HL-60/S4 (cell line): Measurements from ENCODE around the gene TNS3.

Experiments used
- in situ Hi-C: fragments of 300-500 bp; cut with MboI; formaldehyde crosslinking; loops from 2 replicates; pipeline ENCODE4 v1.14.3; 2022; ENCODE audit warnings: low sequenced_read_pairs

The TNS3 gene

DNA sequence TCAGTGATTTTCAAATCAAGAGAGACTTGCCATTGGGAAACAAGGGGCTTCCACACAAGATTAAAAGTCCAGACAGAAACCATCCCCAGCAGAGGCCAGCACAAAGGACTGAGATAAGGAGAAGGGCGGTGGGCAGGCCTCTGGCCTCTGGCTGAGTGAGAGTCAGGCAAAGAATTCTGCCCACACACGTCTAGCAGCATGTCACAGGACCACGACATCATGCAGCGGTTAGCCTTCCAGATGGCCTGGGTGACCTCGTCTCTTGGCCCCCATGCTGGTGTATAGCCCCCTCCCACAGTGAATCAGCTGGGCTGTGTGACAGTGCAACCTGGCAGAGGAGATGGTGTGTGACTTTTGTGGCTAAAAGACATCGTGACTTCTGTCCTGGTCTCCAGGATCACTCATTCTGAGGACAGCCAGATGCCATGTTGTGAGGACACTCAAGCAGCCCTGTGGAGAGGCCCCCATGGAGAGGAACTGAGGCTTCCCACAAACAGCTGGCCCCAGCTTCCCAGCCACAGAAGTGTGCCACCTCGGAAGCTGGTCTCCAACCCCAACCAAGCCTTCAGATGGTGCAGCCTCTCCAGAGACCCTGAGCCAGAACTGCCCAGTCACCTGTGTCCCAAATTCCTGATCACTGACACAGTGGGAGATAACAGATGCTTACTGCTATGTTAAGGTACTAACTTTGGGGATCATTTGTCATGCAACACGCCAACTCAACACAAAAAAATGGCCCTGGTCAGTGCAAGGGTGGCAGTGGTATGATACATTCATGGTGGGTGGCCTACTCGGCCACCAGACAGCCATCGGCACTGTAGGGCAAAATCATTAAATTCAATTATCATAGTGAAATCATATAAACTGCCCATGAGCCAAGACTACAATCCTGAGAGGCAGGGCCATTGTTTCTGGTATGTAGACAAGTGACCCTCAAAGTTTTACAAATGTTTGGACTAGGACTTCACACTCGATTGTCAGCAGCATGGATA lies 73.2 kb downstream of the TNS3 start:
- in situ Hi-C loops: no loop called here

DNA sequence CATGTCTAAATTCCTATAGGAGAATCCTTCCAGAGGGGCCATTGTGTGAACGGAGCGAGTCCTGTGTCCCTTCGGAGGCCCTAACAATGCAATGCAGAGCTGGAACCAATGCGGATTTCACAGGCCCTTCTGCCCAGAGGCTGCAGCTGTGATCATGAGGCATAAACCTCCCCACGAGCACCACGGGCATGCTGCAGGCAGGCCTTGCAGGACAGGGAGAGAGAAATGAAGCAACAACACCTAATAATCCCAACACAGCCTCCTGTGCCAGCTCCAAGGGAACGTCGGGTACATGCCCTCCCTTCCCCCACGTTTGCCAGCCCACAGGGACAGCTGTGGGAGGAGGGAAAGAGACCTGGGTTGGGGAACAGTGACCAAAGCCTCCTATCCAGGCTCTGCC lies 74.4 kb downstream of the TNS3 start:
- in situ Hi-C loops: no loop called here

GRCh38 chr7:47506382-47507339 lies 75.2 kb downstream of the TNS3 start:
- in situ Hi-C loops: no loop called here

DNA sequence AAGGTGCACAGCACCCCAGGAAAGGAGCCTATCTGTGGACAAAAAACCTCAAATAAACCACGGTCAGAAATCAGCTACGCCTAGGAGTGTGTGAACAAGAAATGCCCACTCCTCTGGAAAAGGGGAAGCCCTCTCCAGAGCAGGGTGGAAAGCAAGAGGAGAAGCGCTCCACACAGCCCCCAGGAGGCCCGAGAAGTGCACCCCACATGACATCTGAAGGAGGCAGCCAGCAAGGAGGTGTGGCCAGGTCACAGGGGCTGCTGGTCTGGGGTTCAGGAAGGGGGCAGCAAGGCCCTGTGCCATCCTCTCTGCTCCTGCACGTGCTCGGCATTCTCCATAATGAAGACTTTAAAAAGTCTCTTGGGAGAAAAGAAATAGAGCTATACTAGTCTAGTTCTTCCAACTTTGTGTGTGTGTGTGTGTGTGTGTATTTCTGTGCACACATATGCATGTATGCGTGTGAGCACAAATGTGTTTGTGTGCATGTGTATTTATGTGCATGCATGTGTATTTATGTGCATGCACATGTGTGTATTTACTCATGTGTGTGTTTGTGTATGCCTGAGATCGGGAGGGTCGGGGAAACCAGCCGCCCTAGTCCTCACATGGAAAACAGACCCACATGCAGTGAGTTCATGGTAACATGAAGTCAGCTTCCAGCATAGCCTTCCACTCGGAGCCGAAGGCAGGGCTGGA lies 76.5 kb downstream of the TNS3 start:
- in situ Hi-C loops: no loop called here

DNA sequence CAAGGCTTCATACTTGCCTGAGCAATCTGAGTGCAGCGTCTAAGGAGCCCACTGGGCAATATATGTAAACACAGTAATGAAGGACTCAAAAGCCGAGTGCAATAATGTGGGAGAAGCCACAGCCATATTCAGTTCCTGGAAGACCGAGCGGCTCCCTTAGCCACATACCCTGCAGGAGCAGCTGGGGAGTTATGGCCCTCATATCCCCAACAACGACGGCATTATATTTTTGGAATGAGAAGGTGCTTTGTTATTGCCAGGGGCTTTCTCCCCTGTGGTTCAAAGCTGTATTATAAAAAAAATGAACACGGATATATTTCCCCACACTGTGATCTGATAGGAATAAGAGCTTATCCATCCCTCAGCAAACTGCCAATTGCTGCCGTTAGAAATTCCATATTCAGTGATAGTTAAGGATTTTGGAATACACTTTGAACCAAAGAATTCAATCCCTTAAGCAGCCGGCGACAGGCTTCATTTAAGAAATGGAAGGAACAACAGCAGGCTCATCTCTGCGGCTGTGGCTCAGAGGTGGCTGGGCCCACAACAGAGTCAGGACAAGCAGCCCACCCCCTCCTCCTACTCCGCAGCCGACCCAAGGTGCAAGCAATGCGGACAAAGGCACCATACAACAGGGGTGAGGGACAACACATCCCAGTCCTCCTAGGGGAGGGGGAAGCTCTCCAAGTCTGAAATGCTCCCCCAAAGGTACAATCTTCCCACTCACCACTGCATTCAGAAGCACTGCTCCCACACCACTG lies 77.2 kb downstream of the TNS3 start:
- in situ Hi-C loops: no loop called here

- in situ Hi-C loops: no loop called here
Measured at GRCh38 chr7:47503281-47503680, 78.6 kb downstream of the TNS3 start.

DNA sequence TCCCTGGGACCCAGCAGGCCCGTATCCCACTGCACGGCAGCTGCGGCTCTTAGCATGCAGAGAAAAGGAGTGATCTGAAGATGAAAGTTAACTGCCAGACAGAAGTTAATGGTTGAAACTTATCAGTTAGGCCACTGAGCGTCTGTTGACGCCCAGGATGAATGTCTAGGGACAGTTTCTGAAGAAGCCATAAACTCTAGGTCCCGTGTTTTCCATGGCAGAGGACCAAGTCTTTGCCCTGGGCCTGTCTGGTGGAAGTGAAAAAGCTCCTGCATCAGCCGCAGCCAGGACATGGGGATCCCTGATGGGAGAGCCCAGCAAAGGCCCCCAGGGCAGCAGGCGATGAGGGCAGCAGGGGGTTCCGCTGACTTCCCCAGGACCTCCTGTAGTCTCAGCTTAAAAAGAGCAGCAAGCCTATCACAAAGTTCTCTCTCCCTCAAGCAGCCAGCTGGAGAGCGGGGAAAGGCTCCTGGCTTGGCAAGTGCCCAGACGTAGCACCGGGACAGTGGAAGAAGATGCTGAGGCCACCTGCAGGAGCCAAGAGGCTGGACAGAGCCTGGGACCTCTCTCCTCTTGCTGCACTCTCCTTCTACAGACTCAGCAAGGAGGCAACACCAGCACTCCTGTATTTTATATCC lies 79.6 kb downstream of the TNS3 start:
- in situ Hi-C loops: no loop called here

DNA sequence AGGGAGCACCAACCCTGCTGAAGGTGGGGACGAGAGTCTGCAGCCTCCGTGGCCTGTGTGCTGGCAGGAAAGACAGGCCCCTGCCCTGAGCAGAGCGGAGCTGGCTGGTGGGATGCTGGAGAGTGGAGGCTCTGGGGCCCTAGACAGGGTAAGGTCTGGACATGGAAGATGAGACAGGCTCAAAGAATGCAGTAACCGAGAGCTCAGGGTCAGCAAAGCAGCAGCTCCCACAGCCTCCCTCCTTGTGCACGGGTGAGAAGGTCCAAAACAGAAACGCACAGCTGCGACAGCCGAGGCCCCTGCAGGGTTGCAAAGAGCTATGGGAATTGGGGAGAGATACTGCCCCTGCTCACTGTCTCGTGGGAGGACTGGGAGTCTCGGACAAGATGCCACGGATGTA lies 80.5 kb downstream of the TNS3 start:
- in situ Hi-C loops: no loop called here

DNA sequence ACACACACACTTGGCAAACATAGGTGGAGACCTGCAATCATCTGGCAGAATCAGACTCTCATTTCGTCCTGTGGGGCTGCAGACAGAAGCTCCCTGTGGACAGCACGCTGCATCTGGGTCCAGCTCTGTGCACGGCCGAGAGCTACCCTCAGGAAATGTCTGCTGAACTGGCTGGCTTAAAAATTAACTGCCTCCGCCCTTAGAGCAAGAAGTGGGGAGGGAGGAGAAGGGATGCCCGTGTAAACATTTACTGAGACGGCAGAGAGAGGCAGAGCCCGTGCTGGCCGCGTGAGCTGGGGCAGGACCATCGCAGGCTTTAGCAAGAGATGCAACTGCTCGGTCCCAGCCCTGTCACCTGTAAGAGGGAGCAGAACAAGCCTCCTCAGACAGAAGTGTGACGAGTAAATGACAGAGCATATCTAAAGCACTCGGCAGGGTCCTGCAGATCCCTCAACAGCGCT lies 81.8 kb downstream of the TNS3 start:
- in situ Hi-C loops: no loop called here

DNA sequence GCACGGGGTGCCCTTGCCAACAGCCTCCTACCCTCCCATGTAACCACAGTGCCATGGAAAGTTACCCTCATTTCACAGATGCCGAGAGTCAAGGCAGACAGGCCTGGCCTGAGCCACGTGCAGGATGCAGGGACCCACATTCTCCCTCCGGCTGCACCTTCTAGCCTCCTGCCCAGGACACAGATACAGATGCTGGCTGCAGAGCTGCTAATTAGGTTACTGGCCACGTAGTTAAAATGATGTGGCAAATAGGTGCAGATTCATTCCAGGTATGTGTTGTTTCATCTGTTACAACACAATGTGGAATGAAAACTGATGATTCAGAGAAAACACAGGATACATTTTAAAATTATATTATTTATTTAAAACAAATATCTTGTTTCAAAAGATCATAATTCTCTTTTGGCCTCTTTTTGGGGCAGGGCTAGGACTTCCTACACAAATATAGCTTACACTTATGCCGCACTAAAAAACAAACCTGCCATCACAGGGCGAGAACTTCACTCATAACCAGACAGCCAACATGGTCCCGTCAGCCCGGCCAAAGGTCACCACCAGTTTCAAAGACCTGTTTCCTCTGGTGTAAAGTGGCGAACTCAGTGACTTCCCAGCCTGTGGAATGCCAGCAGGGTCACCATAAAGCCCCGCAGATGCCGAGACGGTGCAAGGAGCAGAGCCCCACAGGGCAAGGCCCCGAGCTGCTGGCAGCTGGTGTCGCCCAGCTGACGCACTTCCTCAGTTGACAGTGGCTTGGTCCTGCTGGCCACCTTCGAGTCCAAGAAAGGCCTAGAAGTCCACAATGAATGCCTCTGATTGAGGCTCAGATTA lies 83.5 kb downstream of the TNS3 start:
- in situ Hi-C loops: no loop called here

GRCh38 chr7:47497367-47498096 lies 84.4 kb downstream of the TNS3 start:
- in situ Hi-C loops: no loop called here

GRCh38 chr7:47496666-47497065 lies 85.2 kb downstream of the TNS3 start:
- in situ Hi-C loops: no loop called here

DNA sequence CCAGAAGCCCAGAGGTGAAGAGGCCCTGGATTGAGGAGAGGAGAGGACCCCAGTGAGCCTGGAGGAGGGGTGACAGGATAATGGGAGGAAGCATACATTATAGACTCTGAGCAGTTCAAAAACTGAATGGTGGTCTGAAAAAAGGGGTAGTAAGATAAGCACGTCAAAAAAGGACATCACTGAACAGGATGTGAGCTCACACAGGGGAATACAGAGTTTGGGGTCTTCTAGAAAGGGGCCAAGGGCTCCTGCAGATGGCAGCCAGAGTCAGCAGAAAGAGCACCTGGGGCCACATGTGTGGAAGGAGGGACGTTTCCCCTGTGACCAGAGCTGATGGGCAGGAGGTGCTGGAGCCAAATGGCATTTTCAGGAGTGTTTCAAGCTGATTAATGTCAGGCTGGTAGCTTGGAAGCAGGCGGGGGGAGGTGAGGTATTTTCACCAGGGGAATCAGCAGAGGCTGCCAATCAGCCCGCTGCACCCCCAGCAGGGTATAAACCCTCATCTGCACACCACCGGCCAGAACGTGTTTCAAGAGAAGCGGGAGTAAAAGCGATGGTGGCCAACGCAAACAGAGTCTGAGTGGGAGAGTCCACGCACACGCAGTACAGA lies 85.8 kb downstream of the TNS3 start:
- in situ Hi-C loops: no loop called here

DNA sequence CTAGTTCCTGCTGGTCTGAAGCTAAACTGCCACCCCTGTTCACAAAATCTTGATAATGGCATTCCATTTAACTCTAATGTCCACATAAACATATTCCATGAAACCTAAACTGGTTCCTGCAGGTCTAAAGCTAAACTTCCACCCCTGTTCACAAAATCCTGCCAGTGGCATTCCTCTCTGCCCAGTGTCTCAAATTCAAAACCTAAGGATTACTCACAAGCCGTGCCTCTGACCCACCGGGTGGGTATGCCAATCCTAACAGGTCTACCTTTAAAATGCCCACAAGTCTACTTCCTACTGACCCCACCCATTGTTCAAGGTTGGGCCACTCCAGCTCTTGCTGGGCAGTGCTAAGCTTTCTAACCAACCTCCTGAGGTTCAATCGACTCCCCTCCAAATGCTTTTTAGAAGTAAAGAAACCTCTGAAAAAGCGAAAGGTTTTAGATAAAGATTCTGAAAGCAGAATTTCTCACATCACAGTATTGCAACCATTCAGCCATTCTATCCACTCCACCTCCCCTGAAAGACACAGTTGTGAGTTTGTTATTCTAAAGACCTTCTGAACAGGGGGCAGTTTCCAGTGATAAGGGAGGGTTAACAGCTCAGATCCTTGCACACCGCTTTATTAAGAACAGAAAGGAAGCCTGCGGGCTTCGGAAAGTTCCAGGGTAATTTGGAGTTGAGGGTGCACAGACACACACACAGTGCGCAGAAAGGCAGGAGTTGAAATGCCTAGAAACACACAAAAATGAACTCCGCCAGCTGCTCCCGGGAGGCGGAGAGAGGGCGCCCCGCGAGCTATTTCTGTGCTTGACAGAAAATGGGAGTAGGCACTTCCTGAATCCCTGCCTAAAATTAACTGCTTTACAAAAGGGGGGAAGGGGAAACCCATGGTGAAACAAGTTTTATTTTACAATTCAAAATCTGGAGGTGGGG lies 87.7 kb downstream of the TNS3 start:
- in situ Hi-C loops: no loop called here

DNA sequence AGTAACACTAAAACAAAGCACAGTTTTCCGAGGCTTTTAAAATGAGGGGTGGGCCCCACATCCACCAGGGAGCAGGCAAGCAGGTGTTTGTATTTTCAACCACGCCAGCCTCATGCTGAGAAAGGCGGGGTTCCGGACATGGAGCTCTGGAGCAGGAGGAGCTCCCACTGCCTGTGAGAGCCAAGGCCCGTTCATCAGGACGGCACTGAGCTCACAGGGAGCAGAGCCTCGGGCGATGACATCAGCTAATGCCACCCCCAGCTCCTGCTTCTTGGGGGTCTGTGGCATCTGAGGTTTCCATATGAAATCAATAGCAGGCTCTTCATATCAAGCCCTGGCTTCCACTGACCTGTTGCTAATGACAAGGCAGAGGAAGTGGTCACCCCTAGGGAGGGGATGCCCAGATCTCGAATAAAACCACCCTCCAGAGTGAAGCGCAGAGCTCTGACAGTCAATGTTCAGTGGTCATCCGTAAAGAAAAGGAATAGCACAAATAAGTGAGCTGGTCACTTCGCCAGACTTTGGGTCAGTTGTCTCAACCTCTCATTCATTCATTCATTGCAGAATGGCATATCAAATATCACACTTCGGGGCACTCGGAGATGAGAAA lies 89.1 kb downstream of the TNS3 start:
- in situ Hi-C loops: no loop called here
